Neutrophil (primary cell): Measurements from ENCODE around the gene ZFPM1.

Source experiments
- H3K27ac ChIP-seq: fragments of 200-600 bp; sonication (generic); 2 replicates; pipeline ENCODE4 v1.5.1; 2016; ENCODE audit warnings: mild to moderate bottlenecking, moderate library complexity
- H3K27me3 ChIP-seq: fragments of 200-600 bp; sonication (generic); 2 replicates; pipeline ENCODE4 v1.6.0; 2016; ENCODE audit warnings: mild to moderate bottlenecking
- H3K36me3 ChIP-seq: fragments of 200-600 bp; sonication (generic); 2 replicates; pipeline ENCODE4 v1.5.1; 2017
- H3K4me1 ChIP-seq, 2 experiments: fragments of 200-600 bp in 1 of 2; sonication (generic) in 1 of 2; 1 replicate in 1 of 2; 2 replicates in 1 of 2; pipeline versions ENCODE4 v1.5.1 to v1.6.1; 2013 to 2016; ENCODE audit warnings: low read depth in 1 of 2, low read length in 1 of 2, mild to moderate bottlenecking in 1 of 2, moderate library complexity in 1 of 2; ENCODE audit not compliant: control insufficient read depth in 1 of 2, insufficient read depth in 1 of 2
- H3K4me3 ChIP-seq, 2 experiments: fragments of 200-600 bp in 1 of 2; sonication (generic) in 1 of 2; 1 replicate in 1 of 2; 2 replicates in 1 of 2; pipeline ENCODE4 v1.5.1; 2013 to 2016; ENCODE audit warnings: low read depth in 1 of 2, low read length in 1 of 2, mild to moderate bottlenecking in 1 of 2, moderate library complexity in 1 of 2
- H3K9me3 ChIP-seq: fragments of 200-600 bp; sonication (generic); 2 replicates; pipeline ENCODE4 v1.5.1; 2016
- CTCF ChIP-seq: fragments of 200-600 bp; sonication (generic); IDR thresholded peaks from 2 replicates; pipeline ENCODE4 v1.5.1; 2016; ENCODE audit warnings: antibody characterized with exemption

ZFPM1 gene

GRCh38 chr16:88526008-88526905 lies 73.2 kb downstream of the ZFPM1 start:
- Histone ChIP-seq H3K9me3 (no peaks in the 10 kb centered on the region), H3K27ac (no peak overlapping the region), H3K4me3 (no peak overlapping the region), H3K36me3 (no peaks in the 10 kb centered on the region), H3K4me1 (no peaks in the 10 kb centered on the region), H3K27me3 (peaks cover 57% of the 10 kb centered on the region)
- no peak for TF ChIP-seq CTCF

GRCh38 chr16:88526906-88527185 lies 73.8 kb downstream of the ZFPM1 start:
- H3K27ac ChIP-seq: no peak overlapping the region
- no peaks in the 10 kb centered on the region for H3K36me3 ChIP-seq
- no peaks in the 10 kb centered on the region for H3K4me1 ChIP-seq
- TF ChIP-seq CTCF: no peak
- H3K27me3 ChIP-seq: peaks cover 55% of the 10 kb centered on the region
- H3K9me3 ChIP-seq: no peaks in the 10 kb centered on the region
- H3K4me3 ChIP-seq: no peak overlapping the region

GRCh38 chr16:88527186-88527936 lies 74.3 kb downstream of the ZFPM1 start:
- Histone ChIP-seq H3K36me3 (no peaks in the 10 kb centered on the region), H3K27me3 (peaks cover 50% of the 10 kb centered on the region), H3K27ac (no peak overlapping the region), H3K4me3 (no peak overlapping the region), H3K9me3 (no peaks in the 10 kb centered on the region), H3K4me1 (no peaks in the 10 kb centered on the region)
- TF ChIP-seq CTCF: no peak

GRCh38 chr16:88527937-88528743 lies 75.1 kb downstream of the ZFPM1 start:
- TF ChIP-seq CTCF: no peak
- no peaks in the 10 kb centered on the region for H3K36me3 ChIP-seq
- H3K4me3 ChIP-seq: no peak overlapping the region
- no peaks in the 10 kb centered on the region for H3K9me3 ChIP-seq
- no peak overlapping the region for H3K27ac ChIP-seq
- H3K27me3 ChIP-seq: peaks cover 42% of the 10 kb centered on the region
- no peaks in the 10 kb centered on the region for H3K4me1 ChIP-seq

- Histone ChIP-seq H3K4me1 (no peaks in the 10 kb centered on the region), H3K4me3 (no peak overlapping the region), H3K36me3 (no peaks in the 10 kb centered on the region), H3K27ac (no peak overlapping the region), H3K9me3 (no peaks in the 10 kb centered on the region), H3K27me3 (peaks cover 34% of the 10 kb centered on the region)
- no peak for TF ChIP-seq CTCF
Observed at GRCh38 chr16:88528902-88529318, 75.8 kb downstream of the ZFPM1 start.
